PFSK-1 (cell line): ENCODE measurements around the gene GFI1B.

Experiments used
- FOXP2 ChIP-seq: optimal IDR thresholded peaks from 2 replicates; pipeline ENCODE3; 2011; ENCODE audit warnings: borderline replicate concordance, control low read depth, inconsistent platforms; ENCODE audit not compliant: insufficient read depth; ENCODE audit errors: extremely low read length, extremely low read depth
- POLR2AphosphoS5 ChIP-seq: IDR thresholded peaks from 2 replicates; pipeline ENCODE4 v1.6.1; 2012; ENCODE audit warnings: low read depth, mild to moderate bottlenecking, control low read depth, low read length, moderate library complexity
- SIN3A ChIP-seq: IDR thresholded peaks from 2 replicates; pipeline ENCODE4 v1.6.1; 2012; ENCODE audit warnings: mild to moderate bottlenecking, low read length, moderate library complexity, borderline replicate concordance; ENCODE audit not compliant: insufficient read depth
- TAF1 ChIP-seq: IDR thresholded peaks from 2 replicates; pipeline ENCODE4 v1.6.1; 2012; ENCODE audit warnings: low read length, control low read depth, borderline replicate concordance; ENCODE audit not compliant: insufficient read depth
- TF ChIP-seq, protein P1 (sequence below), 2 experiments: IDR thresholded peaks; 2 replicates each; pipeline versions ENCODE4 v1.6.1 to v1.8.0; 2011 to 2012; ENCODE audit warnings: low read depth in 2 of 2, low read length in 2 of 2, control low read depth in 1 of 2, inconsistent platforms in 1 of 2, mild to moderate bottlenecking in 1 of 2, moderate library complexity in 1 of 2; ENCODE audit not compliant: insufficient read depth in 1 of 2

GFI1B gene

DNA sequence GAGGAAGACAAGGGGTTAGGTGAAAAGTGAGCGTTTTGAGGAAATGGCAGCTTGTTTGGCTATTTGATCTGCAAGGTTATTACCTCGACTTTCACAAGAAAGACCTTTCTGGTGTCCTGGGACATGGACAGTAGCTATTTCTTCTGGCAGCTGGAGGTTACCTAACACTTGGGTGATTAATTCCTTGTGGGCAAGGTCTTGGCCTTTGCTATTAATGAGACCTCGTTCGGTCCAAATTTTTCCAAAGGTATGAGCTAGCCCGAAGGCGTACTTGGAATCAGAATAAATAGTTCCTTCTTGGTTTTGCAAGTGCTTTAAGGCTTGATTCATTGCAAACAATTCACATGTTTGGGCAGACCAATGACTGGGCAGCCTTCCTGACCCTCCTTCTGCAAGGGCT lies 57.2 kb downstream of the GFI1B start:
- TF ChIP-seq TAF1 = no peak
- TF ChIP-seq, protein P1, sequence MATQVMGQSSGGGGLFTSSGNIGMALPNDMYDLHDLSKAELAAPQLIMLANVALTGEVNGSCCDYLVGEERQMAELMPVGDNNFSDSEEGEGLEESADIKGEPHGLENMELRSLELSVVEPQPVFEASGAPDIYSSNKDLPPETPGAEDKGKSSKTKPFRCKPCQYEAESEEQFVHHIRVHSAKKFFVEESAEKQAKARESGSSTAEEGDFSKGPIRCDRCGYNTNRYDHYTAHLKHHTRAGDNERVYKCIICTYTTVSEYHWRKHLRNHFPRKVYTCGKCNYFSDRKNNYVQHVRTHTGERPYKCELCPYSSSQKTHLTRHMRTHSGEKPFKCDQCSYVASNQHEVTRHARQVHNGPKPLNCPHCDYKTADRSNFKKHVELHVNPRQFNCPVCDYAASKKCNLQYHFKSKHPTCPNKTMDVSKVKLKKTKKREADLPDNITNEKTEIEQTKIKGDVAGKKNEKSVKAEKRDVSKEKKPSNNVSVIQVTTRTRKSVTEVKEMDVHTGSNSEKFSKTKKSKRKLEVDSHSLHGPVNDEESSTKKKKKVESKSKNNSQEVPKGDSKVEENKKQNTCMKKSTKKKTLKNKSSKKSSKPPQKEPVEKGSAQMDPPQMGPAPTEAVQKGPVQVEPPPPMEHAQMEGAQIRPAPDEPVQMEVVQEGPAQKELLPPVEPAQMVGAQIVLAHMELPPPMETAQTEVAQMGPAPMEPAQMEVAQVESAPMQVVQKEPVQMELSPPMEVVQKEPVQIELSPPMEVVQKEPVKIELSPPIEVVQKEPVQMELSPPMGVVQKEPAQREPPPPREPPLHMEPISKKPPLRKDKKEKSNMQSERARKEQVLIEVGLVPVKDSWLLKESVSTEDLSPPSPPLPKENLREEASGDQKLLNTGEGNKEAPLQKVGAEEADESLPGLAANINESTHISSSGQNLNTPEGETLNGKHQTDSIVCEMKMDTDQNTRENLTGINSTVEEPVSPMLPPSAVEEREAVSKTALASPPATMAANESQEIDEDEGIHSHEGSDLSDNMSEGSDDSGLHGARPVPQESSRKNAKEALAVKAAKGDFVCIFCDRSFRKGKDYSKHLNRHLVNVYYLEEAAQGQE (IDR thresholded peaks at IDR 0.05; ENCODE audit: insufficient read depth in 1 of 2, low read depth in 2 of 2, low read length in 2 of 2) = no peak
- no peak for TF ChIP-seq SIN3A
- no peak for TF ChIP-seq POLR2AphosphoS5
- TF ChIP-seq FOXP2 = no peak

DNA sequence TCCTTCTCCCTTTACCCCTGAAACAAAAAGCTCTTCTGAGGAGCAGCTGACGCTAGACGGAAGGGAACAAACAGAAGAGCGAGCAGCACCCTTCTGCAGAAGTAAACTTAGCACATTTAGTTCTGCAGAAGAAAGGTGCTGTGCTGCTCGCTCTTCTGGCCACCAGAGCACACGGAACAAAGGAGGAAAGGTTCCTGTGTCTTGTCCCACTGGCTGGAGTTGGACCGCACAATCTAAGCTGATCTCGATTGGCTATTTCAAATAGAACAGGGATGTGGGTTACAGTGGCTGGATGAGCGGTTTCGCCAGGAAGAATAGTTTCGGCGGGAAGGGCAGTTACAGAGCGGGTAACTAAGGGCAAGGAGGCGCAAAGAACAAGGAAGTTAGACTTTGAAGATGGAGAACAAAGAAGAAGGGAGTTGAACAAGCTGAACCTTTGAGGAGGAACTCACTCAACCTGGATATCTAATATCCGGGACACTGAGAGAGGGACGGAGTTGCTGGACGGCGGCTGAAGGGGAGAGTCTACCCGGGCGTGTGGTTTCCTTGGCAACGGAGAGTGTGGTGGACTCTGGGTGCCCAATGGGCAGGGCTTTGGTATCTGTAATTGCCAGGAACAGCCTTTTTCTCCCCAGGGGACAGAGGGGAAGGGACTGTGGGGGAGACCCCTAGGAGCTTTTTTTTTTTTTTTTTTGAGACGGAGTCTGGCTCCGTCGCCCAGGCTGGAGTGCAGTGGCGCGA lies 59.5 kb downstream of the GFI1B start:
- no peak for TF ChIP-seq SIN3A
- no peak for TF ChIP-seq POLR2AphosphoS5
- no peak for TF ChIP-seq TAF1
- TF ChIP-seq, protein P1 (IDR thresholded peaks at IDR 0.05; ENCODE audit: insufficient read depth in 1 of 2, low read depth in 2 of 2, low read length in 2 of 2) = no peak
- TF ChIP-seq FOXP2 = no peak
